Erythroblast (primary cell): Measurements from ENCODE around the gene SUSD1.
"Not testable (repeated sequence)": the region's sequence is repeated elsewhere in the genome, so short reads cannot be mapped to it uniquely, and the experiment has no call there.

Source experiments
- DNase-seq, 2 experiments: peaks; one replicate each; lab custom pipeline; 2025; lab: John Stamatoyannopoulos, UW
- GATA1 ChIP-seq: IDR thresholded peaks from 2 replicates; pipeline ENCODE4 v1.6.1; 2011; ENCODE audit warnings: low read depth, mild to moderate bottlenecking, control low read depth, low read length, moderate library complexity
- POLR2A ChIP-seq: IDR thresholded peaks from 2 replicates; pipeline ENCODE4 v1.6.1; 2011; ENCODE audit warnings: mild to moderate bottlenecking, low read length

SUSD1 gene

DNA sequence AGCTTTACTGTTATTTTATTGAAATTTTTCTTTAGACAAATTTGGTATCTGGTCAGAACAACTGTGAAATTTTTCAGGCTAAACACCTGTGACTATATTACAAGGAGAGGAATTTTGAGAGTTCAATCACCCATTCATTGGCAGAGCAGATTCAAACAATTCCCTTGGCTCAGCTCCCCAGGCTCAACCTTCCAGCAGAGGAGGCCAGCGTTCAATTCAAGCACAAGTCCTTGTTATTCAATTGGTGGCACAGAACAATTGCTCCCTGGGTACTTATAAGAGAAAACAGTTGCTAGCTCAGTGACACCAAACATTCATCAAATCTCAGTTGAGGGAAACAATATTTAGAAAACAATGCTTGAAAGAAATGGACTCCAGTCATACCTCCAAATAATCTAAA lies 83.3 kb downstream of the SUSD1 start:
- peak; percentile 23 to 27 for DNase-seq
- TF ChIP-seq POLR2A = no peak
- no peak for TF ChIP-seq GATA1

DNA sequence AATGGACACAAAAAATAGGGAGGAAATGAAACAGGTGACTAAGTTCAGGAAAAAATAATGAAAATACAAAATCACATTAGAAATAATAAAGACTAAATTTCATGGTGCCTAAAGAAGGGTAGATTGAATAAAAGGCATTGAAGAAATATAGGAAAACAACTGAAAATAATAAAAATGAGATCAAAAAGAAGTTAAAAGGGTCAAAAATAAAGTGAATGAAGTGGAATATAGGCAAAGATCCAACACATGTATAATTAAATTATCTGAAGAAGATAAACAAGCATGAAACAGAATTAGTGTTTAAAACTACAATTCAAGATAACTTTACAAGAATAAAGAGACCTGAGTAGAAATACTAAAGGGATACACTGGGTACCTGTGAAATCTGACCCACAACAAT lies 87.6 kb downstream of the SUSD1 start:
- no peak for TF ChIP-seq POLR2A
- no peak for TF ChIP-seq GATA1
- DNase-seq = no peak

DNA sequence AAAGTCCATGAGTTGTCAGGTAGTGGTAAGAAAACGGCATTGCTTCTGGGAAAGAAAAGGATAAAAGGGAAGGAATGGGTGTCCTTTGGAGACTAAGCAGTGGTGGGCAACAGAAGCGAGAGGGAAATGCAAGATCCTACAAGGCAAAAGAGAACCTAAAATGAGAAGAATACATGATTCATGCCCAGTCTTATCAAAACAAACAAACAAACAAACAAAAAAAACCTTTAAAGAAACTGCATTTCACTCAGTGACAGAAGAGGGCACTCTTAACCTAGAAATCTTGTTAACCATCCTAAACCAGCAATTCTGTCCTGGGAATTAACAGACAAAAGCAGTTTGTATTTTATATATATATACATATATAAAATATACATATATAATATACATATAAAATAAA lies 88.5 kb downstream of the SUSD1 start:
- DNase-seq = peak; percentile 49 to 70
- TF ChIP-seq POLR2A = no peak
- no peak for TF ChIP-seq GATA1

DNA sequence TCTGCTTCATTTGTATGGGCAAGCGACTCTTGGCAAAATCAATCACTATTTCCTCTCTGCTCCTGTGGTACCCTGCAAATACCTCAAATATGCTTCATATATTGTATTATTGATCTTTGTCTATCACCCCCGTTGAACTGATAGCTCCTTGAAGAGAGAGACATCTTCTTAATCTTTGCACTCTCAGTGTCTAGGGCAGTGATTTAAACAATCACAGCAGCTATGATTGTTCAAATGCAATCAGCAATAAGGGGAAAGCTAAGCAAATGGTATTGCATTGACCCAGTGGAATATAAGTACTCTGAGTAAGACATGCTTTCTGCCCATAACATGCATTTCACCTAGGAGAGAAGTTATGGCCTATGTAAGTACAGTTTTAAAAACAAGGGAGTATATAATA lies 90.2 kb downstream of the SUSD1 start:
- DNase-seq = no peak
- TF ChIP-seq POLR2A (no peak), GATA1 (no peak)

DNA sequence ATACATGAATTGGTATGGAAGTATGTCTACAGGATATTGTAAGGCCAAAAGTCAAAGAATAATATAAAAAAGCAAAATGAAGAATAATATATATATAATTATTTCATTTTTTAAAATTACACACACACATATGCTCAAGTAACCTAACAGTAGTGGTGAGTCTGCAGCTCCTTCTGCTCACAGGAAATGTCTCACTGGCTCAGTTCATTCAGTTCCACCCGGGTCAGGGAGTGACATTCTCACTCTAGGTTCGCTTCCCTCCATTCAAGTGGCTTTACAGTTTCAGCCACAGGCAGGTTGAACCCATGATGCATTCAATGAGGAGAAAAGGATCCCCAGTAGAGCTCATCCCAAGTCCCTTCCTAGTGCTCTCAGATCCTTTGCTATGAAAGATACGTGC lies 90.8 kb downstream of the SUSD1 start:
- DNase-seq = no peak
- no peak for TF ChIP-seq GATA1
- no peak for TF ChIP-seq POLR2A

DNA sequence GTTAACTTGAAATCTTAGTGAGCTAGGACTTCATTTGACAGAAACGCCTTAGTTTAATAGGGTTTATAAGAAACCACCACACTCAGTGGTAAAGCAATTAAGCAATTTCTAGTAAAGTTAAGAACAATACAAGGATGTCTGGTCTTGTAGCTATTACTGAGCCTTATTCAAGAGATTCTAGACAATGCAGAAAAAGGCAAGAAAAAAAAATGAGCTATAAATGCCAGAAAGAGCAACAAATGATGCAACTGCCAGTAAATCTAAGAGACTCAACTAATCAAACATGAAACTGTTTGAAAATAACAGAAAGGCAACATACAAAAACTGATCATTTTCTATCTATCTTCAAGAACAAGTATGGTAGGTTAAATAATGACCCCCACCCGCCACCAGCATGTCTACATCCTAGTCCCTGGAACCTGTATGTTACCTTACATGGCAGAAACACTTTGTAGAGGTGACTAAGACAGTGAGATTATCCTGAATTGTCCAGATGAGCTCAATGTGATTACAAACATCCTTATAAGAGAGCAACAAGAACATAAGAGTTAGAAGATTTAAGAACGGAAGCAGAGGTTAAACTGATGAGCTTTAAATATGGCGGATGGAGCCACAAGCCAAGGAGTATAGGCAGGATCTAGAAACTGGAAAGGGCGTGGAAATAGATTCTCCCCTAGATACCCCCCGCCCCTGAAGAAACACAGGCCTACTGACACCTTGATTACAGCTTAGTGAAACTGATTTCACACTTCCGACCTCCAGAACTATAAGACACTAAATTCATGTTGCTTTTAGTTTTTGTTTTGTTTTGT lies 93.0 kb downstream of the SUSD1 start:
- DNase-seq = no peak
- no peak for TF ChIP-seq GATA1

DNA sequence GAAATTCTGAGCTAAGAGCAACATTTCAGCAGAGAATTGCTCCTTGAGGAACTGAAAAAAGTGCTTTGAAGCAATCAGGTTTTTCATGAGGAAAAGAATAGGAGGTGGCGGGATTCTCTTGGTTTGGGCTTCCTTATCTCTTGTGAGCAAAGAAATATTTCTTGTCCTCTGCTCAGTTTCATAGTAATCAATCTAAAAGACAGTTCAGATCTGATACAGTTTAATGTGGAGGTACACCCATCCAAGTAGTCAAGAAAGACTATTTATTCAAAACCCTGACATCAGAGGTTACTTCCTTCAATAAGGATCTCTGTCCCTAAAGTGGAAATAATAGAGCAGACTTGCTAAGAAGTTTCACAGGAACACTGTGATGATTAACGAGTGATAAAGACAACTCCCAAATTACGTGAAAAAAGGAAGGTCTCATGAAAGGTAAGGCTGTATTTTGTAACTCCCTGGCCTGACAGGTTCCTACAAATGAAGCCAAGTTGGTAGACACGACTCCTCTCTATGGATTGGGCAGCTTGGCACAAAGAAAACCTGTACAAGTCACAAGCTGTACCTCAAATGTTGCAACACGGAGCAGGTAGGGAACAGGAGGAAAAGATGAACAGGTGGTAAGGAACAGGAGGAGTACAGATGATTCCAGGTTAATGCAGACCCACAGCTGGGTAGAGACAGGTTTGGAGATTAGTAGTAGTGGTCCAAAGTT lies 94.1 kb downstream of the SUSD1 start:
- TF ChIP-seq POLR2A = no peak
- no peak for TF ChIP-seq GATA1
- DNase-seq = no peak

DNA sequence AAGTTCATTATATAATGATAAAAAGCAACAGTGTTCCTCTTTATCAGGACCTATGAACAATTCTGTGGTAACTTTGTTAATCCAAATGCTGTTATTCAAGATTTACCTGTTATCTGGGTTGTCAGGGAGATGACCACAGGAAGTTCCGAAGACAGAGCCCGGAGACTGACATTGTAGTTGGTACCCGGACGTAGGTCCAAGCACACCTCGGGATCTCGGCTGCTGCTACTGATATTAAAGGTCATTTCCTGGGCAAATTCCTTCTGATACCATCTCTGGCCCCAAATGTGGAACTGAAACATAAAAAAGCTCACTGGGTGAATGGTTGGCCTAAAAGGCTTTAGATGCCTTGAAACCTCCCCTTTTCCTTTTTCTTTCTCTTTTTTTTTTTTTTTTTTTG lies 96.7 kb downstream of the SUSD1 start:
- TF ChIP-seq POLR2A = no peak
- TF ChIP-seq GATA1 = no peak
- no peak for DNase-seq

DNA sequence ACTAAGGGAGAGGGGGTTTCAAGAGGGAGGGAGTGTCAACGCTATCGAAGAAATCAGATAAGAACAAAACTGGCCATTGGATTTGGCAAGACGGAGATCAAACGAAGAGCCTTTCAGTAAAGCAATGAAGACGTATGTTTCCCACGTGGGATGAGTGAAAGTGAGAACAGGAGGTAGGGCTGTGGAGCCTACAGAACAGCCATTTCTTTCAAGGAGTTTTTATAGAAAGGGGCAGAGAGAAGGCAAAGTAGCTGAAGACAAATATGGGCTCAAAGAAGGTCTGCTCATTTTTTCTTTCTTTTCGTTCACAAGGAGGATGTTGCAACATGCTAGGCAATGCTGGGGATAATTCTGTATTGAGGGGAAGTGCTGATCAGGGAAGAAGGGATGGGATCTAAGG lies 98.3 kb downstream of the SUSD1 start:
- TF ChIP-seq POLR2A (no peak), GATA1 (no peak)
- no peak for DNase-seq

DNA sequence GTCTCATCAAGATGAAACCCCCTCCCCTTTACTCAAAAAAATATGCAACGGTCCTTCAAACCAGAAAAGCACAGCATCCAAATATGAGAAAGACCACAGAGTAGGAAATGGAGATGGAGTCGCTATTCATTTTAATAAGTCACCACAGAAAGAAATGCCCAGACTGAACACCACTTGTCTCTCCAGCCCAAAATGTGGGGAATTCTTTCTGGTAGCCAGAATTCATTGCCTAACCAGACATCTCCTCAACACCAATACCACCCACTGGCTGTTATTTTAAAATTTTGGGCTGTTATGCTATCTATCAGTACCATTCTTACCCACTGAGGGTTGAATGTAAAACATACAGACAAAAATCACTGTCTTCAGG lies 100.1 kb downstream of the SUSD1 start:
- TF ChIP-seq GATA1 (no peak), POLR2A (no peak)
- DNase-seq = no peak

DNA sequence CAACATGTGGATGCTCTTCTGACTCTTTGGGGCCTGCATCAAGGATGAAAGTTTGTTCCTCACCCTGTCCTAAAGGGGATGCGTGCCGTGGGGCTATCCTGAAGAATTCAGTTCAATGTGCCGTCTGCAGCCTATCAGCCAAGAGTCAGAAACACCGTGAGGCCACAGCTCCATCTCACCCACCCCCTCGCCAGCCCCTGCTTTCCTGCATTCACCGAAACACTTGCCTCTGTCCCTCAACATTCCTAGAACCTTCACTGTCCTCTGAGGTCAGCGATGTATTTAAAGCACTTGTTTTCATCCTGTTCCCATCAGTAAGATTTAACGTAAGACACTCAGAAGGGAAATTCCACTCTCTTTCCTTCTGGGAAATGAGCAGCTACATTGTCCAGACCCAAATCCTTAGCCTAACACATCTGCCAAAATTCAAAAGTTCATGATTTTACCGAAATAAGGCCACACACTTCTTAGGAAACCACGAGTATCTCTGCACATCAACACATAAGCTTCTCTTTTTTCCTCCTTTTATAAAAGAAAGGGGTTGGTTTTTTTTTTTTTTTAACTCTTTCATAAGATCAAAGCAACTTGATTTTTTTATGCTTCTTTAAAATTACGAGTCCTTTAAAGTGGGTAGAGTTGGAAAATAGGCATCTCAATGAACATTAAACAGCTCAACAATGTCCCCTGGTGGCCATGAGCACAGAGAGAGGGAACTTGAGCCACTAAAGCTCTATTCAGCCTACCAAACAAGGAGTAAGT lies 100.7 kb downstream of the SUSD1 start:
- TF ChIP-seq POLR2A = no peak
- no peak for TF ChIP-seq GATA1

DNA sequence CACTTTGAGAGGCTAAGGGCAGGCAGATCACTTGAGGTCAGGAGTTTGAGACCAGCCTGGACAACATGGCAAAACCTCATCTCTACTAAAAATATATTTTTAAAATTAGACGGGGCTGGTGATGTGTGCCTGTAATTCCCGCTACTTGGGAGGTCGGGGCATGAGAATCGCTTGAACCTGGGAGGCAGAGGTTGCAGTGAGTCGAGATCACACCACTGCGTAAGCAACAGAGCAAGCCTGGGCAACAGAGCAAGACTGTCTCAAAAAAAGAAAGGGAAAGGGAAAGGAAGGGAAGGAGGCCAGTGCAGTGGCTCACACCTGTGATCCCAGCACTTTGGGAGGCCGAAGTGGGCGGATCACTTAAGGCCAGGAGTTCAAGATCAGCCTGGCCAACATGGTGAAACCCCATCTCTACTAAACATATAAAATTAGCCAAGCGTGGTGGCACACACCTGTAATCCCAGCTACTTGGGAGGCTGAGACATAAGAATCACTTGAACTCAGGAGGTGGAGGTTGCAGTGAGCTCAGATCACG lies 101.4 kb downstream of the SUSD1 start:
- not testable (repeated sequence) for DNase-seq

More for the DNA sequence above, 100.7 kb downstream of the SUSD1 start:
- DNase-seq = peak; percentile 73 to 86

DNA sequence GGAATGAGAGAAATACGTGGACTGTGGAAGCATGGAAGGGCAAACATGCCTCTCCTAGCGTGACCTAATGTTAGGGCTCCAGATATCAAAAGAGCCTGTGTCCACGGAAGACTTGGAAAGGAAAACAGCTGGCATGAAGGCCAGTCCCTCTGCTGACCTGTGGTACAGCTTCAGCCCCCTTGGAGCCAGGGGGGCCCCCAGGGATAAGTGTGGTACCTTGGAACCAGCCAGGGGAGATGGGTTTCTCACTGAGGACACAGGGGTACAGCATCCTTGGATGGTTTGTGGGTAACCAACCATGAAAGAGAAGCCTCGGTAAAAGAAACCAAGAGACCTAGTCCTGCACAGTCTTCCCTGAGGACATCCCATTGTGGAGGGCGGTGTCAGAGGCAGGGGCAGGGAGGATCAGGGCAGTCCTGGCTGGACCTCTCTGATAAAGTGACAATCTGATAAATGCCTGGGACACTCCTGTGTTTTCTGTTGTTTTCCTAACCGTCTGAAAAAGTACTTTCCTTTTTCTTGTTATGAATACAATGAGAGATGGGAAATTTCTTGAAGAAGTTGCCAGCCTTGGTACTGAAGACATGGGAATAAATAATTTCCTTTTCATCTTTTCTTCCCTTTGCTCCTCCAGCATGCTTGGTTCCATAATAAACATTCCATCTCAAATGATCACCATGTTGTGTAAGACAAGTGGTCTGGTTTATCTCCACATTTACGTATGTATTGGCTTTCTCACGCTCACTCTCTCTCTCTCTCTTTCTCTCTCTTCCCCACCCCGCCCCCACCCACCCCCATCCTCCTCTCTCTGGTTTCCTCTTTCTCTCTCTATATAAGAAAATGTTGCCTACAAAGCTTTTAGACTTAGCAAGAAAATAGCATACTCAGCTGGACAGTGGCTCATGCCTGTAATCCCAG lies 102.1 kb downstream of the SUSD1 start:
- no peak for TF ChIP-seq POLR2A
- TF ChIP-seq GATA1 = no peak
- DNase-seq = peak; percentile 63 to 74
